NB4 (cell line): Measurements from ENCODE around the gene SPEM2.
"Not testable (repeated sequence)": the region's sequence is repeated elsewhere in the genome, so short reads cannot be mapped to it uniquely, and the experiment has no call there.

Source experiments
- DNase-seq: peaks from one replicate; pipeline ENCODE4 v3.0.0; 2010; ENCODE audit warnings: low read depth
- H3K4me3 ChIP-seq: one replicate; pipeline ENCODE4 v1.5.1; 2011; ENCODE audit warnings: mild to moderate bottlenecking, low read depth, low read length, moderate library complexity
- MYC ChIP-seq: IDR thresholded peaks from 2 replicates; pipeline ENCODE4 v1.6.1; 2011; ENCODE audit warnings: low read depth, low read length
- POLR2A ChIP-seq: IDR thresholded peaks from 2 replicates; pipeline ENCODE4 v1.6.1; 2011; ENCODE audit warnings: mild to moderate bottlenecking; ENCODE audit not compliant: insufficient read length; ENCODE audit errors: extremely low read depth
- TF ChIP-seq, protein P1 (sequence below): IDR thresholded peaks from one replicate; pipeline ENCODE4 v1.5.1; 2012; ENCODE audit warnings: low read depth, low read length
- TF ChIP-seq, protein P2 (sequence below): IDR thresholded peaks from 2 replicates; pipeline ENCODE4 v1.6.1; 2011; ENCODE audit warnings: low read depth, low read length

Gene SPEM2

DNA sequence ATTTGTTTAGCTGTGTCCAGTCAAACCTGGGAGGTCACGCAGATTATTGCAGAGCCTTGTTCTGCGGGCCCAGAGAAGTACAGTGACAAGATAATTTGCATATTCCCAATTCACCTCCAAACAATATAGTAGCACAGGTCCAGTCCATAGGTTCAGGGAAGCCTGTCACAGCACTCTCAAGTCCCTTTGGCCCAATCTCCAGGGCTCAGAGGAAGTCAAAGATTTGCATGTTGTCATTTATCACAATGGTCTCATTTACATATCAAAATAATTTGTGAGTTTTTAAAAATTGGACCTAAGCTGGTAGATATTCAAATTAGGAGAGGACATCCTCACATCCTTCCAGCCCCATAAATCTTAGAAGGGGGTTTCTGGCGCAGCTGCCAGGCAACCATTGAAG lies 42.1 kb downstream of the SPEM2 start:
- no peak overlapping the region for H3K4me3 ChIP-seq

DNA sequence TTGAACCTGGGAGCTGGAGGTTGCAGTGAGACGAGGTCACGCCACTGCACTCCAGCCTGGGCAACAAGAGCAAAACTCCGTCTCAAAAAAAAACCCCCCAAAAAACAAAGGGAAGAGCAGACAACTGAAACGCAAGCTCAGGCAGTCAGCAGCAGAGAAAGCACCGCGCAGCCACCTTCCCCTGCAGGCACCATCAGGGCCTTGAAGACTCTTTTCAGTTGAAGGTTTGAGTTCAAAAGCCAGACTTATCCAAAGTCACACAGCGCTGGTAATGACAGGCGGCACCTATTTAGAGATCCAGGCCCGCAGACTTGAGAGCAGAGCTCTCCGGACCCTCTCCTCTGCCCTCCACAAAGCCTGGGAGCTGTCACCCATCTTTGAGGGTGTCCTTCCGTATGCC lies 42.9 kb downstream of the SPEM2 start:
- no peak for DNase-seq
- TF ChIP-seq POLR2A (no peak), MYC (no peak)
- TF ChIP-seq, protein P1, sequence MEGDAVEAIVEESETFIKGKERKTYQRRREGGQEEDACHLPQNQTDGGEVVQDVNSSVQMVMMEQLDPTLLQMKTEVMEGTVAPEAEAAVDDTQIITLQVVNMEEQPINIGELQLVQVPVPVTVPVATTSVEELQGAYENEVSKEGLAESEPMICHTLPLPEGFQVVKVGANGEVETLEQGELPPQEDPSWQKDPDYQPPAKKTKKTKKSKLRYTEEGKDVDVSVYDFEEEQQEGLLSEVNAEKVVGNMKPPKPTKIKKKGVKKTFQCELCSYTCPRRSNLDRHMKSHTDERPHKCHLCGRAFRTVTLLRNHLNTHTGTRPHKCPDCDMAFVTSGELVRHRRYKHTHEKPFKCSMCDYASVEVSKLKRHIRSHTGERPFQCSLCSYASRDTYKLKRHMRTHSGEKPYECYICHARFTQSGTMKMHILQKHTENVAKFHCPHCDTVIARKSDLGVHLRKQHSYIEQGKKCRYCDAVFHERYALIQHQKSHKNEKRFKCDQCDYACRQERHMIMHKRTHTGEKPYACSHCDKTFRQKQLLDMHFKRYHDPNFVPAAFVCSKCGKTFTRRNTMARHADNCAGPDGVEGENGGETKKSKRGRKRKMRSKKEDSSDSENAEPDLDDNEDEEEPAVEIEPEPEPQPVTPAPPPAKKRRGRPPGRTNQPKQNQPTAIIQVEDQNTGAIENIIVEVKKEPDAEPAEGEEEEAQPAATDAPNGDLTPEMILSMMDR = no peak
- TF ChIP-seq, protein P2, sequence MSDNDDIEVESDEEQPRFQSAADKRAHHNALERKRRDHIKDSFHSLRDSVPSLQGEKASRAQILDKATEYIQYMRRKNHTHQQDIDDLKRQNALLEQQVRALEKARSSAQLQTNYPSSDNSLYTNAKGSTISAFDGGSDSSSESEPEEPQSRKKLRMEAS = no peak
- no peak overlapping the region for H3K4me3 ChIP-seq

More for the DNA sequence above, 42.1 kb downstream of the SPEM2 start:
- TF ChIP-seq MYC = no peak
- TF ChIP-seq, protein P1 = no peak
- TF ChIP-seq POLR2A = no peak
- TF ChIP-seq, protein P2 = no peak
- no peak for DNase-seq

DNA sequence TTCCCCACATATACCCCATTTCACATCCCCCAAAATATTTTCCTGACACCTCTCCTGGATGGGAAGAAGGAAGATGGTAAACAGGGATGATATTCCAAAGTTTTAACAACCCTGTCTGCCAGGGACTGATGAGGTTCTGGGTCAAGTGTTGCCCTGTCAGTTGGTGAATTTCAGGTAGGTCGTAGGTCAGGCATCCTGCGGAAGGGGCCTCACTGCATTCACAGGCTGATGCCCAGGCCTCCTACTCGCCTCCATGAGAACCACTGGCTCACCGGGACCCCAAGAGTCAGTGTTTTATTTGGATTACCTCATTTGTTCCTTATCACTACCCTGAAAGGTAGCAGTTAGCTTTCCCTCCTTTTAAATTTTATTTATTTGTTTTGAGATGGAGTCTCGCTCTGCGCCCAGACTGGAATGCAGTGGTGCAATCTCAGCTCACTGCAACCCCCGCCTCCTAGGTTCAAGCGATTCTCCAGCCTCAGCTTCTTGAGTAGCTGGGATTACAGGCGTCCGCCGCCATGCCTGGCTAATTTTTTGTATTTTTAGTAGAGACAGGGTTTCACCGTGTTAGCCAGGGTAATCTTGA lies 43.5 kb downstream of the SPEM2 start:
- TF ChIP-seq MYC = no peak
- TF ChIP-seq, protein P2 = no peak
- no peak for TF ChIP-seq POLR2A
- TF ChIP-seq, protein P1 = no peak

DNA sequence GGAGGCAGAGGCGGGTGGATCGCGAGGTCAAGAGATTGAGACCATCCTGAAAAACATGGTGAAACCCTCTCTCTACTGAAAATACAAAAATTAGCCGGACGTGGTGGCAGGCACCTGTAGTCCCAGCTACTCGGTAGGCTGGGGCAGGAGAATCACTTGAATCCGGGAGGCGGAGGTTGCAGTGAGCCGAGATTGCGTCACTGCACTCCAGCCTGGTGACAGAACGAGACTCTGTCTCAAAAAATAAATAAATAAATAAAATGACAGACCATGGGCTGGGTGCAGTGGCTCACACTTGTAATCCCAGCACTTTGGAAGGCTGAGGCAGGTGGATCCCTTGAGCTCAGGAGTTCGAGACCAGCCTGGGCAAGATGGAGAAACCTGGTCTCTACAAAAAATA lies 44.4 kb downstream of the SPEM2 start:
- H3K4me3 ChIP-seq, DNase-seq: not testable (repeated sequence)

More for the DNA sequence above, 43.5 kb downstream of the SPEM2 start:
- no peak overlapping the region for H3K4me3 ChIP-seq
- no peak for DNase-seq

DNA sequence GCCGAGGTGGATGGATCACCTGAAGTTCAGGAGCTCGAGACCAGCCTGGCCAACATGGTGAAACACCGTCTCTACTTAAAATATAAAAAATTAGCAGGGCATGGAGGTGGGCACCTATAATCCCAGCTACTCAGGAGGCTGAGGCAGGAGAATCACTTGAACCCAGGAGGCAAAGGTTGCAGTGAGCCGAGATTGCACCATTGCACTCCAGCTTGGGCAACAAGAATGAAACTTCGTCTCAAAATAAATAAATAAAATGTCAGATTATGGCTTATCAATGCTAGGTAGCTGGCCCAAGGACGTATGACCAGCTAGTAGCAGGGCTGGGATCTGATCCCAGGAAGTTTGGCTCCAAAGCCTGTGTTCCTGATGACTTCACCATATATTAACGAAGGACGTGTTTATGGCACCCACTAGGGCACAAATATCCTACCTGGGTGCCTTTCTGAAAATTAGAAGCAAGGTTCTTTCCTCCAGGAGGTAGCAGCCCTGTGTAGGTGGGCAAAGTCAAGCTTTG lies 45.1 kb downstream of the SPEM2 start:
- DNase-seq = not testable (repeated sequence)

DNA sequence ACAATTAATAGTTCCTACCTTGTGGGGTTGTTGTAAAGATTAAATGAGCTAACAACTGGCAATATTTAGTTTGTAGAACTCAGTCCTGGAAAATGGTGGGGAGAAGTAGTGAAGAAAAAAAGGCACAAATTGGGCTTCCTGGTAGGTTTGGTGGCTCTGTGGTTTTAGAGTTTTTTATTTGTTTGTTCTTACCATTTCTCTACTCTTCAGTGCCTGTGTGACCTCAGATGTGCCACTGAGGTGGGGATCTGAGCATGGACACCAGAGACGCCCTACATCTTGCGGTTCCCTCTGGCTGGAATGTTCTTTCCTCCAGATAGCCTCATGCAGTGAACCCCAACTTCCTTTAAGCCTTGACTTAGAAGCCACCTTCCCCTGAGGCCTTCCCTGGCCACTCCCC lies 46.3 kb downstream of the SPEM2 start:
- H3K4me3 ChIP-seq = no peak overlapping the region
- no peak for DNase-seq

More for the DNA sequence above, 45.1 kb downstream of the SPEM2 start:
- H3K4me3 ChIP-seq = not testable (repeated sequence)

DNA sequence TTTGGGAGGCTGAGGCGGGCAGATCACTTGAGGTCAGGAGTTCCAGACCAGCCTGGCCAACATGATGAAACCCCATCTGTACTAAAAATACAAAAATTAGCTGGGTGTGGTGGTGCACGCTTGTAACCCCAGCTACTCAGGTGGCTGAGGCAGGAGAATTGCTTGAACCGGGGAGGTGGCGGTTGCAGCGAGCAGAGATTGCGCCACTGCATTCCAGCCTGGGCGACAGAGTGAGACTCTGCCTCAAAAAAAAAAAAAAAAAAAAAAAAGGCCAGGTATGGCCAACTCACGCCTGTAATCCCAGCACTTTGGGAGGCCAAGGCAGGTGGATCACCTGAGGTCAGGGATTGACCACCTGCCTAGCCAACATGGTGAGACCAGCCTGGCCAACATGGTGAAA lies 49.4 kb downstream of the SPEM2 start:
- H3K4me3 ChIP-seq, DNase-seq: not testable (repeated sequence)

More for the DNA sequence above, 46.3 kb downstream of the SPEM2 start:
- TF ChIP-seq POLR2A = no peak
- no peak for TF ChIP-seq MYC
- TF ChIP-seq, protein P1 = no peak
- TF ChIP-seq, protein P2 = no peak
